Immature natural killer cell (primary cell): ENCODE measurements around the gene CACNA1F. TPM values are rescaled to one million over a fixed set of nuclear protein-coding genes. Genes with fewer than 3 reads are reported as not detected.
A peak's percentile ranks its signal among the peaks of the same experiment; 100 is the strongest.

Experiments used
- DNase-seq, 3 donors: peaks; one replicate each; pipeline ENCODE4 v3.0.0; 2022; ENCODE audit warnings: mixed read lengths in 1 of 3
- H3K27ac Mint-ChIP-seq, 6 donors: one replicate each; pipeline ENCODE4 v1.8.0; 2020; ENCODE audit warnings: mixed read lengths in 6 of 6, mild to moderate bottlenecking in 5 of 6, inconsistent platforms in 4 of 6, moderate library complexity in 3 of 6
- H3K27me3 Mint-ChIP-seq, 3 donors: one replicate each; pipeline ENCODE4 v1.8.0; 2020 to 2021; ENCODE audit warnings: low read depth in 3 of 3, mild to moderate bottlenecking in 3 of 3, mixed read lengths in 3 of 3, moderate library complexity in 3 of 3, inconsistent platforms in 1 of 3
- H3K36me3 Mint-ChIP-seq, 3 donors: one replicate each; pipeline ENCODE4 v1.8.0; 2020; ENCODE audit warnings: mixed read lengths in 3 of 3, inconsistent platforms in 2 of 3, mild to moderate bottlenecking in 2 of 3
- H3K4me1 Mint-ChIP-seq, 2 donors: one replicate each; pipeline ENCODE4 v1.8.0; 2020; ENCODE audit warnings: inconsistent platforms in 2 of 2, mild to moderate bottlenecking in 2 of 2, mixed read lengths in 2 of 2, moderate library complexity in 1 of 2
- H3K4me3 Mint-ChIP-seq, 5 donors: one replicate each; pipeline ENCODE4 v1.8.0; 2020; ENCODE audit warnings: mild to moderate bottlenecking in 5 of 5, mixed read lengths in 5 of 5, inconsistent platforms in 3 of 5, moderate library complexity in 3 of 5
- H3K9me3 Mint-ChIP-seq, 6 donors: one replicate each; pipeline ENCODE4 v1.8.0; 2020; ENCODE audit warnings: mild to moderate bottlenecking in 6 of 6, mixed read lengths in 6 of 6, inconsistent platforms in 4 of 6, moderate library complexity in 3 of 6
- polyA plus RNA-seq, 3 donors: library from polyadenylated mRNA; unstranded; fragments of 300-500 nt; fragmentation: Illumina TruSeq; gene quantifications; one replicate each; pipeline ENCODE4 v1.2.3, GENCODE V29; 2021

Gene CACNA1F
- polyA plus RNA-seq, 3 donors from 2014 or later, result 0.07 TPM; not detected in 2

DNA sequence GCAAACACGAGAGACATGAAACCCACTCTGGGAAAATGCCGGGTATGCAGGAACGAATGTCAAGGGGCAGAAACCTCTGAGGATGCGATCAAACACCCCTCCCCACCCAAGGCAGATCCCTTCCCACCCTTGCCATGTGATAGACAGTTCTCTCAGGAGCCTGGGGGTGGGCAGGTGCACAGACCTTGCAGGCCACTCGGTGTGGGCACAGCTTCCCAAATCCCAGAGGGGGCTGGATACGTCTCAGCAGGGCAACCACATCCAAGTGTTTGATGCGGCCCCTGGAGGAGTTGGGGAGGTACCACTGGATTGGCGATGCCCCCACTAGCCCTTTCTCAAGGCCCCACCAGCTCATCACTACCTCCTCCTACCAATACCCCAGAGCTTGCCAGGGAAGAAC, 22.7 kb downstream of the CACNA1F start:
- DNase-seq, result no peak
- H3K4me3 Mint-ChIP-seq, result no peak overlapping the region
- no peaks in the 10 kb centered on the region for H3K36me3 Mint-ChIP-seq
- H3K4me1 Mint-ChIP-seq, result no peaks in the 10 kb centered on the region
- H3K27me3 Mint-ChIP-seq, result peaks cover 0 to 6% (median 3%) of the 10 kb centered on the region in 3 donors
- H3K9me3 Mint-ChIP-seq, result no peaks in the 10 kb centered on the region
- no peak overlapping the region for H3K27ac Mint-ChIP-seq

DNA sequence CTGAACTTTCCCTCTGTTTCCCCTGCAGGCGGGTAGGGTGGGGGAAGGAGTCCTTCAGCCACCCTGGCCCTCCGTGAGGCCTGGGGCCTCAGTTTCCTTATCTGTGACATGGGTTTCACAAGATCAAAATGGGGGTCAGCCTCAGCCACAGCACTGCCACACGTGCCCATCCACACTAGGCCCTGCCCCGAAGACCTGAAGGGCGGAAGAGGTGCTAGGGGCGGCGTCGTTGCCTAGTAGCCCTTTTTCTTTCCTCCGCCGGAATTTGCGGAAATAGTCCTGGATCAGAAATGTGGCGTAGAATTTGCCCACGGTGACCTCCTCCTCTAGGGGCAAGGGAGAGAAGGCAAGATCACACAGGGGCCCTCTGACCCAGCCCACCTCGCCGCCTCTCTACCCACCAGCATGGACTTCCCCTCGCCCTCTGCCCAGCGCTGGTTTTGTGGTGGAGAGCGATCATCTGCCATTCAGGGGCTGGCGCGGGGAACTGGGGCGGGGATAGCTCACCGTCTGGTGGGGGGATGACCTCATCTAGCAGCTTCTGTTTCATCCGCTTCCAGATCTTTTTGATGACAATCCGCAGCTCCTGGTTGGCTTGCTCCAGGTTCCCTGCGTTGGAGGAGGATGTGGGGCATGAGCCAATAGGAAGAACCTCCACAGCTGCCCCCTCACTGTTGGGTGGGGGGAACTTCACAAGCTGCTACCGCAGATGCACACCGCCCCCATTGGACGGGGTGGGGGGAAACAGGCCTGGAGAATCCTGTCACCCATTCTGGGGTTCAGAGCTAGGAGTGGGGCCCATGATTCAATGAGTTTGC, 23.5 kb downstream of the CACNA1F start:
- Mint-ChIP-seq H3K4me3 (peak overlapping the region in 3 of 5 donors; percentile 17 to 44 (median 25)), H3K27ac (no peak overlapping the region), H3K27me3 (peaks cover 0 to 6% (median 2%) of the 10 kb centered on the region in 3 donors), H3K4me1 (no peaks in the 10 kb centered on the region), H3K9me3 (no peaks in the 10 kb centered on the region), H3K36me3 (no peaks in the 10 kb centered on the region)
- no peak for DNase-seq

DNA sequence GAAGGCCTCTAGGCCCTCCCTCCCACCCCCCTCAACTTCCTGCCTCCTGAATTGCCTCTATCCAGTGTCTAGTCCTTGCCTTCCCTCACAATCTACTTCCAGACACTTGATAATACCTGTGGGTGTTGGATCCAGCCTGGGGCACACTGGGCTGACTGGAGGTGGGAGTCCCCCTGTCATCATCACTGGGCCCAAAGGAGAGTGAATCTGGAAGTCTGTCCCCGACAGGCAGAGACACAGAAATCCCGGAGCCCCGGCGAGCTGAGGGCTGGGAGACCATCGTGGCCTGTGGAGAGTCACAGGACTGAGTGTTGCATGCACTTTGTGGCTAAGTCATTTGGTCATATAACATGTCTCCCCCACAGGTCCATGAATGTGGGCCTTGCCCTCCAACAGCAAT, 24.7 kb downstream of the CACNA1F start:
- no peak overlapping the region for H3K4me3 Mint-ChIP-seq

DNA sequence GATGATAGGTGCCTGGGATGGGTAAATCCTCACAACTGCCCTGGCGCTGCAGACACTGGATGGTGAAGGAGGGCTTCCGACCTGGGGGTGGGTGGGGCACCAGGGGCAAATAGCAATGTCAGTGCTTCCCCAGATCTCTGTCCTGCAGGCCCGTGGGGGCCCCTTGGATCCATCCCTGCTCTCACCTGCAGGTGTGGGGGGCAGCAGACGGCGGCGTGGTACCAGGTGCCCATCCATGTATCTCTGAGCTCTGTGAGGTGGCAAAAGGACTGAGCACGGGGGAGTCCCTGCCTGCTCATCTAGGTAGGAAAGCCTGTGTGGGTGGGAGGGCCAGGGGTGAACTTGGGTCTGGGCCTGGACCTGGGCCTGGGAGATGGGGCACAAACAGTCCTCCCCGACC, 26.6 kb downstream of the CACNA1F start:
- H3K27me3 Mint-ChIP-seq, result peaks cover 0 to 2% (median 0%) of the 10 kb centered on the region in 3 donors
- DNase-seq, result no peak
- H3K4me1 Mint-ChIP-seq, result no peaks in the 10 kb centered on the region
- no peaks in the 10 kb centered on the region for H3K36me3 Mint-ChIP-seq
- H3K27ac Mint-ChIP-seq, result no peak overlapping the region
- H3K9me3 Mint-ChIP-seq, result no peaks in the 10 kb centered on the region
- no peak overlapping the region for H3K4me3 Mint-ChIP-seq

More for the DNA sequence above, 24.7 kb downstream of the CACNA1F start:
- Mint-ChIP-seq H3K27ac (no peak overlapping the region), H3K27me3 (peaks cover 0 to 4% (median 0%) of the 10 kb centered on the region in 3 donors), H3K4me1 (no peaks in the 10 kb centered on the region), H3K36me3 (no peaks in the 10 kb centered on the region), H3K9me3 (no peaks in the 10 kb centered on the region)
- DNase-seq, result no peak

DNA sequence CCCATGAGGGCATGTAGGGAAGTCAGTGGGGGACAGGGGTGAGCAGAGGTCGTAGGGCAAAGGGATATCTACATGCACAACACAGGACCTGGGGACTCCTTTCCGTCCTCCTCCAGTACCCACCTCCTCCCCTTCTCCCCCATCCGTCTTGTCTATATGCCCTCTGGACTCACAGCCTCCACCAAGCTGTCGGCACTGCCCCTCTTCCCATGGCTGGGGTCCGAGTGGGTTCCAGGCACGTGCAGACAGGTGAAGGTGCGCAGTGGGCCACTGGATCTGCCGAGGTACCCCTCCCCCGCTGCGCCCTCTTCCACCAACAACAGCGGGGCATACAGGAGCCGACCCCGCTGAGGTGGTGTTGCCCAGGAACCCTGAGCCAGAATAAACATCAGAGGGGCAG, 27.7 kb downstream of the CACNA1F start:
- H3K4me3 Mint-ChIP-seq, result no peak overlapping the region
- H3K9me3 Mint-ChIP-seq, result no peaks in the 10 kb centered on the region
- no peak for DNase-seq
- H3K27ac Mint-ChIP-seq, result no peak overlapping the region
- peaks cover 2 to 3% (median 2%) of the 10 kb centered on the region in 3 donors for H3K27me3 Mint-ChIP-seq
- H3K36me3 Mint-ChIP-seq, result no peaks in the 10 kb centered on the region
- H3K4me1 Mint-ChIP-seq, result peaks cover 3 to 5% of the 10 kb centered on the region in 2 donors

DNA sequence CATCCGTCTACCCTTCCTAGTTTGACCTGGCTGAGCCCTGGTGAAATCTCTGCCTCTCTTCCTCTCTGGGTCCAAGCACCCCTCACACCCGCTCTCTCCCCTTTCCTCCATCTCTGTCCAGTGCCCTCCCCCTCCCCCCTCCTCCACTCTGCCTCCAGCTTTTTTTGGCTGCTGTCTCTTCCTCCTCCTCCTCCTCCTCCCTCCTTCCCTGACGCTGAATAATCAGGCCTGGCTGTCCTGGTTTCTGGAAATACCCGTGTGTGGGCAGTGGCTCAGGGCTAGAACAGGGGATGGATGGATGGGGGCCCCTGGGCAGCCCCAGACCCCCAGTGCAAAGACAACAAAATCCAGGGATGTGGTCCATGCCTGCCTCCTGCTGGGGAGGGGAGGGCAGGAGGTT, 28.4 kb downstream of the CACNA1F start:
- Mint-ChIP-seq H3K36me3 (no peaks in the 10 kb centered on the region), H3K27me3 (peaks cover 2 to 4% (median 4%) of the 10 kb centered on the region in 3 donors), H3K27ac (no peak overlapping the region), H3K9me3 (no peaks in the 10 kb centered on the region), H3K4me1 (peaks cover 4 to 6% of the 10 kb centered on the region in 2 donors), H3K4me3 (no peak overlapping the region)
- DNase-seq, result no peak

DNA sequence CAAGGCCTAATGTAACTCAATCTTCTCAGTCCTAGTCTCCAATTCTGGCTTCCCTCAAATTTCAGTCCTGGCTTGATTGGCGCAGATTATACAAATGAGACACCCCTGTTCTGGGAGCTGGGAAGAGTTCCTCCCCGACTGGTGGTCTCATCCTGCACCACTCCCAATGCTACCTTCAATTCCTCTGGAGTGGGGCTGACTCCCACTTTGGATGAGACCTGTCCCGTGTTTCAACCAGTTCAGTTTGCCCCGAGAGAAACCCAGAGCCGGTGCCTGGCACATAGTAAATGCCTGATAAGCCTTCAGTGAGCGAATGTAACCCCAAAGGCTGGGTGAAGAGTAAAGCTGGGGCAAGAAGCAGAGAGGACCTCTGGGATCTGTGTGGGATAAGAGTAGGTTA, 29.1 kb downstream of the CACNA1F start:
- Mint-ChIP-seq H3K4me3 (no peak overlapping the region), H3K9me3 (no peaks in the 10 kb centered on the region), H3K4me1 (peaks cover 4 to 6% of the 10 kb centered on the region in 2 donors), H3K36me3 (no peaks in the 10 kb centered on the region), H3K27me3 (peaks cover 2 to 5% (median 4%) of the 10 kb centered on the region in 3 donors), H3K27ac (no peak overlapping the region)
- DNase-seq, result no peak

DNA sequence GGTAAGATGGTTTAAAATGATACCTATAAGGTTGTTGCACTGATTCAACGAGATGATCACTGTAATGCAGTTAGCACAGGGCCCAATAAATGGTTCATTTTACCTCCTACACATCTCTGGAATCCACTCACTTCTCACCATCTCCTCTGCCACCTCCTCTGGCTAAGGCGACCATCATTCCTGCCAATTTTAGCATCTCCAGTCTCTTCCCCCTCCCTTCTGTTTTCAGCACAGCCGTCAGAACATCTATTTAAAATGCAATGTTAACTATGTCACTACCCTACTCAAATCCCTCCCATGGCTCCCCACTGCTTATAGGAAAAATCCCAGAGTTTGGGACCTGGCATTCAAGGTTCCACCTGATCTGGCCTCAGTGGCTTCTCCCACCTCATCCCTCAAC, 29.6 kb downstream of the CACNA1F start:
- Mint-ChIP-seq H3K36me3 (no peaks in the 10 kb centered on the region), H3K9me3 (no peaks in the 10 kb centered on the region), H3K27ac (no peak overlapping the region), H3K4me1 (peaks cover 4 to 6% of the 10 kb centered on the region in 2 donors), H3K4me3 (no peak overlapping the region), H3K27me3 (peaks cover 2 to 5% (median 5%) of the 10 kb centered on the region in 3 donors)
- no peak for DNase-seq

DNA sequence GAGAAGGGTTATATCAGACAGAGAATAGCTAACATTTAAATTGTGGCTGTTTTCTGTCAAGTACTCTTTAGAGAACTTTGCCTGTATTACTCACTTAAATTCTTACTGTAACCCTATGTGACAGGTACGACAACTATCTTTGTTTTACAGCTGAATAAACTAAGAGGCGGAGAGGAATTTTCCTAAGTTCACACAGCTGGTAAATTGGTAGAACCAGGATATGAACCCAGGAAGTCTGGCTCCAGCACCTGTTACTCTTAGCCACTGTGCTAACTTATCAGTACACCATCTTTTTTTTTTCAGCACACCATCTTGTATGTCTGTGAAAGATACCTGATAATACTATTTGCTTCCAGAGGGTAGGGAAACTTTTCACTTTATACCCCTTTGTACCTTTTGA, 31.1 kb downstream of the CACNA1F start:
- H3K4me3 Mint-ChIP-seq, result no peak overlapping the region
- no peak for DNase-seq
- peaks cover 2 to 8% (median 5%) of the 10 kb centered on the region in 3 donors for H3K27me3 Mint-ChIP-seq
- no peaks in the 10 kb centered on the region for H3K36me3 Mint-ChIP-seq
- H3K27ac Mint-ChIP-seq, result no peak overlapping the region
- H3K9me3 Mint-ChIP-seq, result no peaks in the 10 kb centered on the region
- peaks cover 6 to 7% of the 10 kb centered on the region in 2 donors for H3K4me1 Mint-ChIP-seq

DNA sequence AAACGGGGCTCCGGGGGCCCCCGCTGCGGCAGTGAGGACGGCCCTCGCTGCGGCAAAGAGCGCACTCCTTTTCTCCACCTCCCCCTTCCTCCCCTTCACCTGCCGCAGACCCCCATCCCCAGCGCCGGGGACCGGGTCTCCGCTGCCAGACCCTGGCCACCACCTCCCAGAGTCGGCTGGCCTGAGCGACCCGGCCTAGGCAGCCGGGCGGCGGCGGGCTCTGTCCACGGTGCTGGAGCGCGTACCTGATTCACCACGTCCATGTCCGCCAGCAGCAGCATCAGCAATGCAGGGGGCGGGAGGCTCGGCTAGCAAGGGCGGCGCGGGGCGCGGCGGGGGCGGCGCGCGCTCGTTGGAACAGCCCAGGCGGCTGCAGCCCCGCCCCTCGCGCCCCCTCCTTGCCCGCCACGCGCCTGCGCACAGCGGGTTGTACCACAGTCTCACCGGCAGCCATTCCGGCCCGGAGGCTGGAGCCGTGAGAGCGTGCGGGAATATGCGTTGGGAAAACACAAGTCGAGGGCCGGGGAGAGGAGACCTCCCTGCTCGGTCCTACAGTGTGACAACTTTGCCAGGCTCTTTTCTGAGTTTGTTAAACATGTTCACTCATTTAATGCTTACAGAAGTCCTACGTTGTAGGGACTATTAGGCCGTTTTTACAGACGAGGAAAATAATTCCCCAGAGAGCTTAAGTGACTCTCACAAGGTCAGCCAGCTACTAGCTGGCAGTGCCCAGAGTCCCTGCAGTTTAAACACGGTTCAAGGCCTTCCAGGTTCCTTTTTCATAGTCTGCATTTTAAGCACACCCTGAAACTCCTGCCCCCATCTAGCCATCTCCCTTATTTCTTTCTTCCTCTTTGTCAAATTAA, 33.0 kb downstream of the CACNA1F start, which contains the start of gene SYP:
TSS of gene SYP (minus strand) at position 288 of the 866 bp plus-strand sequence. CDS start at position 281, 7 bp downstream.
- Mint-ChIP-seq H3K27ac (peak within 1 kb of the TSS; percentile 34 to 66 (median 56)), H3K9me3 (no peaks in the 10 kb centered on the region), H3K4me3 (peak within 1 kb of the TSS; percentile 42 to 75 (median 64)), H3K4me1 (peaks cover 6 to 7% of the 10 kb centered on the region in 2 donors), H3K27me3 (peaks cover 0 to 8% (median 5%) of the 10 kb centered on the region in 3 donors), H3K36me3 (no peaks in the 10 kb centered on the region)
- peak; percentile 84 to 88 (median 87) for DNase-seq

DNA sequence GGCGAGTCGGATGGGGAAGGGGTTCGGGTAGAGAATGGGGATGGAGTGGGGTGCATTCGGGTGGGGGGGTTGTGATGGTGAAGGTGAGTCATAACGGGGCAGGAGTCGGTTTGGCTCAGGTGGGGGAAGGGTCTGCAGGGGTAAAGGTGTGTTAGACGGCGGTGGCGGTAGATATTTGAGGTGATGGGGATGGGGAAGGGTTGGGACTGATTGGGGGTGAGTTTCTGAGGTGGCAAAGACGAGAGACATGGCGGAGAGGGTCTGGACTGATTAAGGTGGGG, 33.9 kb downstream of the CACNA1F start:
- Mint-ChIP-seq H3K27ac (no peak overlapping the region), H3K4me1 (peaks cover 6 to 7% of the 10 kb centered on the region in 2 donors), H3K27me3 (peaks cover 0 to 8% (median 5%) of the 10 kb centered on the region in 3 donors), H3K9me3 (no peaks in the 10 kb centered on the region), H3K36me3 (no peaks in the 10 kb centered on the region), H3K4me3 (no peak overlapping the region)
- no peak for DNase-seq

DNA sequence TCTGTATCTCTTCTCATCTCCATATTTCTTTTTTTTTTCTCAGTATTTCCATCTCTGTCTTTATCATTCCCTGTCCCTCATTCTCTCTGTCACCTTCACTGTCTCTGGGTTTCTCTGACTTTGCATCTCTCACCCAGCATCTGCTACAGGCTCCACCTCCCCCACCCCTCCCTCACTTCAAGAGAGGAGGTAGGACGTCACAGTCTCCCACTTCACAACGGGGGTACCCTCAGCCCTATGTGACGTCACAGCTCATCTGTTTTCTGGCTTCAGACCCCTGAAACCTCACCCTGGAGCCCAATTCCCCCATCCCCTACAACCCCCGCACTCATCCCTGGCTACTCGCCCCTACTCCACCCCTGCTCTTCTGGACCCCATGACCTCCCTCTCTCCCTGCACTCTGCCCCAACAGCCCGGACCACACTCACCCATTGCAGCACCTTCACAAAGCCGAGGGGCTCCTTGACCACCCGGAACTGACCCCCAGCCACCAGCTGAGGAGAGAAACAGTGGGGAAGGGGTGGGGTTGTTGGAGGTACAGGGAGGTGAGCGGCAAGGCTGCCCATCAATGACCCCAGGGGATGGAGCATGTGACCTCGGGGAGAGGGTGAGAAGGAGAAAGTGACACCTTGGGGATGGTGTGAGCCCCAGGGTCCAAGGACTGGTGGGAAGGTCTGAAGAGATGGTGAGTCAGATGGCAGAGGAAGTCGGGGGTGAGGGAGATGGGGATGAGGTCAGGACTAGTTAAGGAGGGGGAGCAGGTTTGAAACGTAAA, 34.4 kb downstream of the CACNA1F start:
- H3K36me3 Mint-ChIP-seq, result no peaks in the 10 kb centered on the region
- no peak overlapping the region for H3K27ac Mint-ChIP-seq
- no peaks in the 10 kb centered on the region for H3K9me3 Mint-ChIP-seq
- DNase-seq, result no peak
- peaks cover 0 to 8% (median 5%) of the 10 kb centered on the region in 3 donors for H3K27me3 Mint-ChIP-seq
- H3K4me3 Mint-ChIP-seq, result peak overlapping the region in 2 of 5 donors; percentile 11 to 31
- H3K4me1 Mint-ChIP-seq, result peaks cover 7 to 8% of the 10 kb centered on the region in 2 donors

DNA sequence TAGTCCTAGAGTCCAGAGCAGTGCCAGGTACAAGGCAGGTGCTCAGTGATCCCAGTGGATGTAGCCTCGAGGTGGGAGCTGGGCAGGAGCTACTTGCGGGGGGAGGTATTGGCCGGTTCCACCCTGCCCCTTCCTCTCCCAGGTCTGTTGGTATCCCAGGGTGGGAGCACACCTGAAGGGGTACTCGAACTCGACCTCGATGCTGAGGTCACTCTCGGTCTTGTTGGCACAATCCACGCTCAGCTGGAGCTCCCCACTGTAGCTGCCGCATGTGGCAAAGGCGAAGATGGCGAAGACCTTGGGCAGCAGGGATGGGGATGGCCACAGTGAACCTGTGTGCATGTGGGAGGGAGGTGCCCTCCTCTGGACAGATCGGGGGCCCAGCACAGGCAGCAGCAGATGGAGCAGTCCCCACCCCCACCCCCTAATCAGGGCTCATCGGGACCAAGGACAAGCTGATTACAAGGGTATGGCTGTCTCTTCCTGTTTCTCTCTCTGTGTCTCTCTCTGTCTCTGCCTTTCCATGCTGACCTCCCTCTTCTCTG, 35.5 kb downstream of the CACNA1F start:
- Mint-ChIP-seq H3K4me3 (no peak overlapping the region), H3K27me3 (peaks cover 0 to 8% (median 5%) of the 10 kb centered on the region in 3 donors), H3K27ac (no peak overlapping the region), H3K4me1 (peaks cover 8 to 16% of the 10 kb centered on the region in 2 donors), H3K36me3 (no peaks in the 10 kb centered on the region), H3K9me3 (no peaks in the 10 kb centered on the region)
- no peak for DNase-seq
